Gastrocnemius medialis (tissue), 4 donors: ENCODE measurements around the gene LDLRAD4.

Source experiments
- CTCF ChIP-seq, 5 experiments: fragments of 450-650 bp in 3 of 5; fragments of 200-600 bp in 2 of 5; sonication (generic) in 2 of 5; IDR thresholded peaks in 4 of 5; conservative IDR thresholded peaks in 1 of 5; 1 replicate in 4 of 5; 2 replicates in 1 of 5; pipeline ENCODE4 v1.5.1; 2016 to 2019; ENCODE audit warnings: antibody characterized with exemption in 5 of 5, mild to moderate bottlenecking in 3 of 5, moderate library complexity in 3 of 5
- POLR2A ChIP-seq, 2 donors: fragments of 450-650 bp; IDR thresholded peaks; one replicate each; pipeline ENCODE4 v1.6.1; 2017; ENCODE audit warnings: antibody characterized with exemption in 2 of 2, mild to moderate bottlenecking in 2 of 2, moderate library complexity in 2 of 2

DNA sequence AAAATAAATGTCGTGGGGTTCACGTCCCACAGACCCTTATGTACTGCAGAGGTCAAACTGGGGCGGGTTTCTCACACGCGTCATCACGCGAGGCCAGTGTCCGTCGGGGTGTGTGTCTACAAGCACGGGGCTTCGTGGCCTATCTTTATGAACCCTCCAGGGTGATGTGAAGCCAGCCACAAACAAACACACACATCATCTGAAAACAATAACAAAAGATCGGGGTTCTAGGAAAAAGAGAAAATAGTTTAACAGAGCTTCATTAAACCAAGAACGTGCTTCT lies 23.3 kb downstream of the LDLRAD4 start:
- TF ChIP-seq CTCF (IDR thresholded peaks at IDR 0.05 in 4 of 5, conservative IDR thresholded peaks at IDR 0.05 in 1 of 5) (no peak), POLR2A (IDR thresholded peaks at IDR 0.05) (no peak)
